Mesothelial cell of epicardium (in vitro differentiated cells): ENCODE data around the gene PPL. TPM values are rescaled to one million over a fixed set of nuclear protein-coding genes. Genes with fewer than 3 reads are reported as not detected.

Source experiments
- DNase-seq, 2 experiments: peaks; one replicate each; pipeline ENCODE4 v3.0.0; 2021; ENCODE audit warnings: low spot score in 2 of 2; ENCODE audit not compliant: unreplicated experiment in 2 of 2
- H3K27ac Mint-ChIP-seq: 2 replicates; pipeline ENCODE4 v1.8.0; 2021; ENCODE audit warnings: mixed read lengths
- H3K27me3 Mint-ChIP-seq: 2 replicates; pipeline ENCODE4 v1.8.0; 2021; ENCODE audit warnings: low read depth, mixed read lengths
- H3K36me3 Mint-ChIP-seq: 2 replicates; pipeline ENCODE4 v1.8.0; 2021; ENCODE audit warnings: mixed read lengths
- H3K4me1 Mint-ChIP-seq: 2 replicates; pipeline ENCODE4 v1.8.0; 2021; ENCODE audit warnings: mixed read lengths
- H3K4me3 Mint-ChIP-seq: 2 replicates; pipeline ENCODE4 v1.8.0; 2021; ENCODE audit warnings: mild to moderate bottlenecking, moderate library complexity, mixed read lengths
- H3K9me3 Mint-ChIP-seq: 2 replicates; pipeline ENCODE4 v1.8.0; 2021; ENCODE audit warnings: mixed read lengths
- total RNA-seq: library from RNA; stranded (reverse); gene quantifications from 3 replicates; pipeline ENCODE4 v1.2.1, GENCODE V29; 2021
- TF ChIP-seq, protein P1 (sequence below): fragments of 200-600 bp; sonication (generic); IDR thresholded peaks from one replicate; pipeline ENCODE4 v1.5.0; 2021; ENCODE audit warnings: antibody characterized with exemption; ENCODE audit not compliant: unreplicated experiment

PPL gene
- total RNA-seq, 1 donor from 2014 or later = 36.8 TPM

DNA sequence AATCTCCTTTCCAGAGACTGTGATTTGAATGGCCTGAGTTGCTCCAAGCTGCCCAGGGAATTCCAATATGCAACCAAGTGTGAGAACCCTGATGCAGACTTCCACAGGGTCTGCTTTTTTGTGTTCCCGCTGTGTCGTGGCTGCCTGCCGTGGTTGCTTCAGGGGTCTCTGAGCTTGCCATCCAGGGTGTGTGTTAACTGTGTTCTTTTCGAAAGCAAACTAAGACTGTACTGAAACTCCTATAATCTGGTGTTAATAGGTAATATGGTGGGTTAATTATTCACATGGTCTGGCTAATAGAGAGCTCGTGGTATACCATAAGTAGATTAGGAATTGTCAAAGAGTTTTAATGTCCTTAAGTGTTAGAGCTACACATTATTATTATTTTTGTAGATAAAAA lies 68.9 kb downstream of the PPL start:
- Mint-ChIP-seq H3K4me3 (no peak overlapping the region), H3K27me3 (no peaks in the 10 kb centered on the region), H3K36me3 (peaks cover 17% of the 10 kb centered on the region), H3K9me3 (no peaks in the 10 kb centered on the region), H3K4me1 (peaks cover 3% of the 10 kb centered on the region), H3K27ac (no peak overlapping the region)
- no peak for DNase-seq
- TF ChIP-seq, protein P1, sequence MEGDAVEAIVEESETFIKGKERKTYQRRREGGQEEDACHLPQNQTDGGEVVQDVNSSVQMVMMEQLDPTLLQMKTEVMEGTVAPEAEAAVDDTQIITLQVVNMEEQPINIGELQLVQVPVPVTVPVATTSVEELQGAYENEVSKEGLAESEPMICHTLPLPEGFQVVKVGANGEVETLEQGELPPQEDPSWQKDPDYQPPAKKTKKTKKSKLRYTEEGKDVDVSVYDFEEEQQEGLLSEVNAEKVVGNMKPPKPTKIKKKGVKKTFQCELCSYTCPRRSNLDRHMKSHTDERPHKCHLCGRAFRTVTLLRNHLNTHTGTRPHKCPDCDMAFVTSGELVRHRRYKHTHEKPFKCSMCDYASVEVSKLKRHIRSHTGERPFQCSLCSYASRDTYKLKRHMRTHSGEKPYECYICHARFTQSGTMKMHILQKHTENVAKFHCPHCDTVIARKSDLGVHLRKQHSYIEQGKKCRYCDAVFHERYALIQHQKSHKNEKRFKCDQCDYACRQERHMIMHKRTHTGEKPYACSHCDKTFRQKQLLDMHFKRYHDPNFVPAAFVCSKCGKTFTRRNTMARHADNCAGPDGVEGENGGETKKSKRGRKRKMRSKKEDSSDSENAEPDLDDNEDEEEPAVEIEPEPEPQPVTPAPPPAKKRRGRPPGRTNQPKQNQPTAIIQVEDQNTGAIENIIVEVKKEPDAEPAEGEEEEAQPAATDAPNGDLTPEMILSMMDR = no peak

DNA sequence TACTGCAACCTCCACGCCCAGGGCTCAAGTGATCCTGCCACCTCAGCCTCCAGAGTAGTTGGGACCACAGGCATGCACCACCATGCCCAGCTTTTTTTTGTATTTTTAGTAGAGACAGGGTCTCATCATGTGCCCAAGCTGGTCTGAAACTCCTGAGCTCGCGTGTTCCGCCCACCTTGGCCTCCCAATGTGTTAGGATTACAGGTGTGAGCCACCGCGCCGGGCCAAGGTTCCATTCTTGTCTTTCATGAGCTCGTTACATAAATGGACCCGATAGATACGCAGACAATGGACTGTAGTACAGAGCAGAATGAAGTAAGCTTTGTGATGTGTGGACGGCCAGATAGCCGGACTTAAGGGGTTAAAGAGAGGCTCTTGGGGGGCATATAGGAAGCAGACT lies 70.4 kb downstream of the PPL start:
- Mint-ChIP-seq H3K27ac (no peak overlapping the region), H3K9me3 (no peaks in the 10 kb centered on the region), H3K4me1 (peaks cover 3% of the 10 kb centered on the region), H3K27me3 (no peaks in the 10 kb centered on the region), H3K4me3 (no peak overlapping the region), H3K36me3 (peaks cover 16% of the 10 kb centered on the region)
- TF ChIP-seq, protein P1 = no peak
- DNase-seq = no peak

GRCh38 chr16:4865231-4865860 lies 71.6 kb downstream of the PPL start:
- no peak overlapping the region for H3K27ac Mint-ChIP-seq
- no peaks in the 10 kb centered on the region for H3K9me3 Mint-ChIP-seq
- peaks cover 16% of the 10 kb centered on the region for H3K36me3 Mint-ChIP-seq
- no peak overlapping the region for H3K4me3 Mint-ChIP-seq
- no peak for DNase-seq
- TF ChIP-seq, protein P1 = no peak
- peaks cover 3% of the 10 kb centered on the region for H3K4me1 Mint-ChIP-seq
- no peaks in the 10 kb centered on the region for H3K27me3 Mint-ChIP-seq

DNA sequence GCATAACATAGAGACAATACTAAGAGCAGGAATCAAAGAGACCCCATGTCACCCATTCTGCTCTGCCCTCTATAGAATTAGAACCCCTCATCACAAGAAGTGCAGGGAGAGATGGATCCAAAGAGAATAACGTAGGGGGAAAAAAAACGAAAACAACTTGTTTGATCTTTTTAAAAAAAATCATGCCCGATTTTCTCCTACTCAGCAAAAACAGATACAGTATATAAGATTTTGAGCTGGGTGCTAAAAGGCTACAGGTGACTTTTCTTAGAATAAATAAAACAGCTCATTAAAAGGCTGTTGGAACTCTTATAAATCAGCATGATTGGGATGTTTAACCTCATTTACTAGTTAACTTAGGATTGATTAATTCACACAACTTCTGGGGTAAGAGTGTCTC lies 72.2 kb downstream of the PPL start:
- Mint-ChIP-seq H3K27me3 (no peaks in the 10 kb centered on the region), H3K9me3 (no peaks in the 10 kb centered on the region), H3K36me3 (peaks cover 19% of the 10 kb centered on the region), H3K27ac (no peak overlapping the region), H3K4me3 (no peak overlapping the region), H3K4me1 (peaks cover 3% of the 10 kb centered on the region)
- no peak for DNase-seq
- TF ChIP-seq, protein P1 = no peak

DNA sequence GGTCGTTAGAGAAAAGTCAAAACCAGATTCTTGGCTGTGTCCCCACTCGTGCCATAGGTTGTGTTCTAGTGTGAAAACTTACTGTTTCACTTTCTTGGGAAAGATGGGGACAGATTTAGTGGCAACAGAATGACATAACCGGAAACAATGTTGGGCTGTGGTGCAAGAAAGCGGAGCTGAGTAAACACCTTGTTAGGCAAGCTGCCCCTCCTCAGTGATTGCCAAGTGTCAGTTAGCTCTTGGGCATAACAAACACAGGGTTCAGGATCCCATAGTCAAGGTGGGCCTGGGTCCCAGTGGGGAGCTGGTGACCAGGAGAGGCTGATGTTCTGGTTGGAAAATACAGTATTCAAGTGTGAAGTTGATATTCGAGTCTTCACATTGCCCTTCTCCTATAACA lies 74.3 kb downstream of the PPL start:
- Mint-ChIP-seq H3K4me3 (no peak overlapping the region), H3K27me3 (no peaks in the 10 kb centered on the region), H3K4me1 (no peaks in the 10 kb centered on the region), H3K9me3 (no peaks in the 10 kb centered on the region), H3K27ac (no peak overlapping the region), H3K36me3 (peaks cover 27% of the 10 kb centered on the region)
- TF ChIP-seq, protein P1 = no peak
- DNase-seq = no peak
